ENCODE measurements around the gene ANTXR2.

The ANTXR2 gene

GRCh38 chr4:80024335-80024734, 48.7 kb downstream of the ANTXR2 start:
- H3K36me3 ChIP-seq (ENCODE audit: control insufficient read depth in 2 of 2, insufficient read depth in 2 of 2, low read length in 2 of 2), result peaks cover 22 to 27% of the 10 kb centered on the region in 2 donors
- H3K9ac ChIP-seq (ENCODE audit: low read length in 2 of 2), result no peak overlapping the region
- no peaks in the 10 kb centered on the region for H3K4me1 ChIP-seq (ENCODE audit: control insufficient read depth, insufficient read depth, low read length)
- no peaks in the 10 kb centered on the region for H3K27me3 ChIP-seq (ENCODE audit: control insufficient read depth in 1 of 2, insufficient read depth in 2 of 2, low read length in 2 of 2)
- no peak overlapping the region for H3K4me3 ChIP-seq (ENCODE audit: low read length in 2 of 2)
- H3K9me3 ChIP-seq (ENCODE audit: control insufficient read depth in 2 of 2, low read length in 2 of 2), result no peaks in the 10 kb centered on the region
- no peak overlapping the region for H3K27ac ChIP-seq (ENCODE audit: low read length)

GRCh38 chr4:80022282-80022681, 50.7 kb downstream of the ANTXR2 start:
- Histone ChIP-seq H3K36me3 (ENCODE audit: control insufficient read depth in 2 of 2, insufficient read depth in 2 of 2, low read length in 2 of 2) (peaks cover 22 to 32% of the 10 kb centered on the region in 2 donors), H3K27me3 (ENCODE audit: control insufficient read depth in 1 of 2, insufficient read depth in 2 of 2, low read length in 2 of 2) (no peaks in the 10 kb centered on the region), H3K9me3 (ENCODE audit: control insufficient read depth in 2 of 2, low read length in 2 of 2) (no peaks in the 10 kb centered on the region), H3K4me1 (ENCODE audit: control insufficient read depth, insufficient read depth, low read length) (no peaks in the 10 kb centered on the region), H3K27ac (ENCODE audit: low read length) (no peak overlapping the region), H3K9ac (ENCODE audit: low read length in 2 of 2) (no peak overlapping the region), H3K4me3 (ENCODE audit: low read length in 2 of 2) (no peak overlapping the region)

- Histone ChIP-seq H3K4me3 (ENCODE audit: low read length in 2 of 2) (no peak overlapping the region), H3K27ac (ENCODE audit: low read length) (no peak overlapping the region), H3K27me3 (ENCODE audit: control insufficient read depth in 1 of 2, insufficient read depth in 2 of 2, low read length in 2 of 2) (no peaks in the 10 kb centered on the region), H3K9ac (ENCODE audit: low read length in 2 of 2) (no peak overlapping the region), H3K4me1 (ENCODE audit: control insufficient read depth, insufficient read depth, low read length) (peaks cover 9% of the 10 kb centered on the region), H3K9me3 (ENCODE audit: control insufficient read depth in 2 of 2, low read length in 2 of 2) (no peaks in the 10 kb centered on the region), H3K36me3 (ENCODE audit: control insufficient read depth in 2 of 2, insufficient read depth in 2 of 2, low read length in 2 of 2) (peaks cover 16 to 20% of the 10 kb centered on the region in 2 donors)
Measured at GRCh38 chr4:80017125-80017854, 55.7 kb downstream of the ANTXR2 start.

GRCh38 chr4:80016506-80016905, 56.5 kb downstream of the ANTXR2 start:
- Histone ChIP-seq H3K36me3 (ENCODE audit: control insufficient read depth in 2 of 2, insufficient read depth in 2 of 2, low read length in 2 of 2) (peaks cover 17 to 18% of the 10 kb centered on the region in 2 donors), H3K27me3 (ENCODE audit: control insufficient read depth in 1 of 2, insufficient read depth in 2 of 2, low read length in 2 of 2) (no peaks in the 10 kb centered on the region), H3K9me3 (ENCODE audit: control insufficient read depth in 2 of 2, low read length in 2 of 2) (no peaks in the 10 kb centered on the region), H3K9ac (ENCODE audit: low read length in 2 of 2) (no peak overlapping the region), H3K27ac (ENCODE audit: low read length) (no peak overlapping the region), H3K4me3 (ENCODE audit: low read length in 2 of 2) (no peak overlapping the region), H3K4me1 (ENCODE audit: control insufficient read depth, insufficient read depth, low read length) (peaks cover 9% of the 10 kb centered on the region)

- H3K36me3 ChIP-seq (ENCODE audit: control insufficient read depth in 2 of 2, insufficient read depth in 2 of 2, low read length in 2 of 2), result peaks cover 17% of the 10 kb centered on the region in 2 donors
- H3K9me3 ChIP-seq (ENCODE audit: control insufficient read depth in 2 of 2, low read length in 2 of 2), result no peaks in the 10 kb centered on the region
- no peak overlapping the region for H3K9ac ChIP-seq (ENCODE audit: low read length in 2 of 2)
- H3K4me1 ChIP-seq (ENCODE audit: control insufficient read depth, insufficient read depth, low read length), result peaks cover 9% of the 10 kb centered on the region
- no peaks in the 10 kb centered on the region for H3K27me3 ChIP-seq (ENCODE audit: control insufficient read depth in 1 of 2, insufficient read depth in 2 of 2, low read length in 2 of 2)
- H3K27ac ChIP-seq (ENCODE audit: low read length), result no peak overlapping the region
- H3K4me3 ChIP-seq (ENCODE audit: low read length in 2 of 2), result no peak overlapping the region
Measured at GRCh38 chr4:80015407-80016189, 57.4 kb downstream of the ANTXR2 start.

- Histone ChIP-seq H3K4me1 (ENCODE audit: control insufficient read depth, insufficient read depth, low read length) (peaks cover 9% of the 10 kb centered on the region), H3K27ac (ENCODE audit: low read length) (no peak overlapping the region), H3K9ac (ENCODE audit: low read length in 2 of 2) (no peak overlapping the region), H3K27me3 (ENCODE audit: control insufficient read depth in 1 of 2, insufficient read depth in 2 of 2, low read length in 2 of 2) (no peaks in the 10 kb centered on the region), H3K9me3 (ENCODE audit: control insufficient read depth in 2 of 2, low read length in 2 of 2) (no peaks in the 10 kb centered on the region), H3K4me3 (ENCODE audit: low read length in 2 of 2) (no peak overlapping the region), H3K36me3 (ENCODE audit: control insufficient read depth in 2 of 2, insufficient read depth in 2 of 2, low read length in 2 of 2) (peaks cover 16 to 17% of the 10 kb centered on the region in 2 donors)
Measured at GRCh38 chr4:80014531-80014930, 58.5 kb downstream of the ANTXR2 start.

- Histone ChIP-seq H3K36me3 (ENCODE audit: control insufficient read depth in 2 of 2, insufficient read depth in 2 of 2, low read length in 2 of 2) (peaks cover 13 to 16% of the 10 kb centered on the region in 2 donors), H3K27me3 (ENCODE audit: control insufficient read depth in 1 of 2, insufficient read depth in 2 of 2, low read length in 2 of 2) (no peaks in the 10 kb centered on the region), H3K27ac (ENCODE audit: low read length) (no peak overlapping the region), H3K4me1 (ENCODE audit: control insufficient read depth, insufficient read depth, low read length) (peaks cover 9% of the 10 kb centered on the region), H3K9ac (ENCODE audit: low read length in 2 of 2) (no peak overlapping the region), H3K4me3 (ENCODE audit: low read length in 2 of 2) (no peak overlapping the region), H3K9me3 (ENCODE audit: control insufficient read depth in 2 of 2, low read length in 2 of 2) (no peaks in the 10 kb centered on the region)
Measured at GRCh38 chr4:80012291-80012690, 60.7 kb downstream of the ANTXR2 start.

- Histone ChIP-seq H3K9ac (ENCODE audit: low read length in 2 of 2) (no peak overlapping the region), H3K36me3 (ENCODE audit: control insufficient read depth in 2 of 2, insufficient read depth in 2 of 2, low read length in 2 of 2) (peaks cover 10 to 16% of the 10 kb centered on the region in 2 donors), H3K27me3 (ENCODE audit: control insufficient read depth in 1 of 2, insufficient read depth in 2 of 2, low read length in 2 of 2) (no peaks in the 10 kb centered on the region), H3K9me3 (ENCODE audit: control insufficient read depth in 2 of 2, low read length in 2 of 2) (no peaks in the 10 kb centered on the region), H3K4me3 (ENCODE audit: low read length in 2 of 2) (no peak overlapping the region), H3K4me1 (ENCODE audit: control insufficient read depth, insufficient read depth, low read length) (peaks cover 4% of the 10 kb centered on the region), H3K27ac (ENCODE audit: low read length) (no peak overlapping the region)
Measured at GRCh38 chr4:80011636-80012236, 61.3 kb downstream of the ANTXR2 start.

GRCh38 chr4:80010316-80010715, 62.7 kb downstream of the ANTXR2 start:
- H3K27me3 ChIP-seq (ENCODE audit: control insufficient read depth in 1 of 2, insufficient read depth in 2 of 2, low read length in 2 of 2), result no peaks in the 10 kb centered on the region
- H3K9ac ChIP-seq (ENCODE audit: low read length in 2 of 2), result no peak overlapping the region
- peaks cover 3% of the 10 kb centered on the region for H3K4me1 ChIP-seq (ENCODE audit: control insufficient read depth, insufficient read depth, low read length)
- no peaks in the 10 kb centered on the region for H3K9me3 ChIP-seq (ENCODE audit: control insufficient read depth in 2 of 2, low read length in 2 of 2)
- H3K27ac ChIP-seq (ENCODE audit: low read length), result no peak overlapping the region
- H3K36me3 ChIP-seq (ENCODE audit: control insufficient read depth in 2 of 2, insufficient read depth in 2 of 2, low read length in 2 of 2), result peaks cover 10 to 22% of the 10 kb centered on the region in 2 donors
- H3K4me3 ChIP-seq (ENCODE audit: low read length in 2 of 2), result no peak overlapping the region

- Histone ChIP-seq H3K4me1 (ENCODE audit: control insufficient read depth, insufficient read depth, low read length) (peaks cover 3% of the 10 kb centered on the region), H3K27me3 (ENCODE audit: control insufficient read depth in 1 of 2, insufficient read depth in 2 of 2, low read length in 2 of 2) (no peaks in the 10 kb centered on the region), H3K27ac (ENCODE audit: low read length) (no peak overlapping the region), H3K9ac (ENCODE audit: low read length in 2 of 2) (no peak overlapping the region), H3K36me3 (ENCODE audit: control insufficient read depth in 2 of 2, insufficient read depth in 2 of 2, low read length in 2 of 2) (peaks cover 10 to 23% of the 10 kb centered on the region in 2 donors), H3K9me3 (ENCODE audit: control insufficient read depth in 2 of 2, low read length in 2 of 2) (no peaks in the 10 kb centered on the region), H3K4me3 (ENCODE audit: low read length in 2 of 2) (no peak overlapping the region)
Measured at GRCh38 chr4:80009806-80010205, 63.2 kb downstream of the ANTXR2 start.

Measured in stomach smooth muscle (tissue), 2 donors.